ENCODE data around the gene SIX5.
"Not testable (repeated sequence)": the region's sequence is repeated elsewhere in the genome, so short reads cannot be mapped to it uniquely, and the experiment has no call there.

SIX5 gene

GRCh38 chr19:45758921-45759320, 10.1 kb downstream of the SIX5 start:
- DNase-seq (ENCODE audit: low spot score) = no peak

GRCh38 chr19:45757695-45758094, 11.4 kb downstream of the SIX5 start:
- DNase-seq (ENCODE audit: low spot score) = no peak

- DNase-seq (ENCODE audit: low spot score) = no peak
Observed at GRCh38 chr19:45754323-45754722, 14.7 kb downstream of the SIX5 start.

GRCh38 chr19:45753548-45753947, 15.5 kb downstream of the SIX5 start:
- DNase-seq (ENCODE audit: low spot score) = no peak

GRCh38 chr19:45752639-45753038, 16.4 kb downstream of the SIX5 start:
- DNase-seq (ENCODE audit: low spot score) = no peak

GRCh38 chr19:45751483-45751882, 17.6 kb downstream of the SIX5 start:
- DNase-seq (ENCODE audit: low spot score) = not testable (repeated sequence)

- DNase-seq (ENCODE audit: low spot score) = no peak
Observed at GRCh38 chr19:45747513-45747912, 21.5 kb downstream of the SIX5 start.

- DNase-seq (ENCODE audit: low spot score) = no peak
Observed at GRCh38 chr19:45746866-45747265, 22.2 kb downstream of the SIX5 start.

- DNase-seq (ENCODE audit: low spot score) = no peak
Observed at GRCh38 chr19:45745606-45746005, 23.4 kb downstream of the SIX5 start.

GRCh38 chr19:45742969-45743368, 26.1 kb downstream of the SIX5 start:
- DNase-seq (ENCODE audit: low spot score) = no peak

- no peak for DNase-seq (ENCODE audit: low spot score)
Observed at GRCh38 chr19:45739498-45740439, 29.3 kb downstream of the SIX5 start.

GRCh38 chr19:45733160-45733810, 35.8 kb downstream of the SIX5 start, which contains the start of gene MEIOSIN:
Gene MEIOSIN, plus strand, starts transcription at chr19:45733439. Its CDS starts 1,938 bp downstream, at chr19:45735377.
- no peak for DNase-seq (ENCODE audit: low spot score)

- DNase-seq (ENCODE audit: low spot score) = peak; percentile 99
Observed at GRCh38 chr19:45730368-45731288, 38.4 kb downstream of the SIX5 start, which contains the start of gene FBXO46. Gene FBXO46, minus strand, starts transcription at chr19:45730896. Its CDS starts 17,401 bp downstream, at chr19:45713495.

GRCh38 chr19:45729800-45730290, 39.2 kb downstream of the SIX5 start:
- DNase-seq (ENCODE audit: low spot score) = no peak

GRCh38 chr19:45728683-45729082, 40.4 kb downstream of the SIX5 start:
- DNase-seq (ENCODE audit: low spot score) = not testable (repeated sequence)

GRCh38 chr19:45720065-45720464, 49.0 kb downstream of the SIX5 start:
- DNase-seq (ENCODE audit: low spot score) = not testable (repeated sequence)

GRCh38 chr19:45717983-45718650, 50.9 kb downstream of the SIX5 start:
- no peak for DNase-seq (ENCODE audit: low spot score)

GRCh38 chr19:45717131-45717982, 51.7 kb downstream of the SIX5 start:
- DNase-seq (ENCODE audit: low spot score) = peak; percentile 99

- DNase-seq (ENCODE audit: low spot score) = peak; percentile 22
Observed at GRCh38 chr19:45716359-45717130, 52.5 kb downstream of the SIX5 start.

Data from SK-N-DZ (cell line).